ENCODE data around the gene ARHGEF4.

ARHGEF4 gene

GRCh38 chr2:130828461-130828860 lies 8.3 kb upstream of the ARHGEF4 start:
- no peak overlapping the region for H3K4me3 ChIP-seq (ENCODE audit: low read depth, low read length)
- no peak for TF ChIP-seq CTCF (IDR thresholded peaks at IDR 0.05; ENCODE audit: borderline replicate concordance, insufficient read depth, low read depth, low read length)

- no peak for TF ChIP-seq CTCF (IDR thresholded peaks at IDR 0.05; ENCODE audit: borderline replicate concordance, insufficient read depth, low read depth, low read length)
- H3K4me3 ChIP-seq (ENCODE audit: low read depth, low read length): no peak overlapping the region
Observed at GRCh38 chr2:130829015-130829414, 7.7 kb upstream of the ARHGEF4 start.

- TF ChIP-seq CTCF (IDR thresholded peaks at IDR 0.05; ENCODE audit: borderline replicate concordance, insufficient read depth, low read depth, low read length): no peak
- no peak overlapping the region for H3K4me3 ChIP-seq (ENCODE audit: low read depth, low read length)
Observed at GRCh38 chr2:130830538-130830937, 6.2 kb upstream of the ARHGEF4 start.

- H3K4me3 ChIP-seq (ENCODE audit: low read depth, low read length): no peak overlapping the region
- no peak for TF ChIP-seq CTCF (IDR thresholded peaks at IDR 0.05; ENCODE audit: borderline replicate concordance, insufficient read depth, low read depth, low read length)
Observed at GRCh38 chr2:130831356-130831755, 5.4 kb upstream of the ARHGEF4 start.

- no peak for TF ChIP-seq CTCF (IDR thresholded peaks at IDR 0.05; ENCODE audit: borderline replicate concordance, insufficient read depth, low read depth, low read length)
- H3K4me3 ChIP-seq (ENCODE audit: low read depth, low read length): no peak overlapping the region
Observed at GRCh38 chr2:130832296-130832940, 4.3 kb upstream of the ARHGEF4 start.

- no peak for TF ChIP-seq CTCF (IDR thresholded peaks at IDR 0.05; ENCODE audit: borderline replicate concordance, insufficient read depth, low read depth, low read length)
- no peak overlapping the region for H3K4me3 ChIP-seq (ENCODE audit: low read depth, low read length)
Observed at GRCh38 chr2:130834091-130834930, 2.4 kb upstream of the ARHGEF4 start.
